Measurements from ENCODE around the gene ENOX2.

Gene ENOX2

DNA sequence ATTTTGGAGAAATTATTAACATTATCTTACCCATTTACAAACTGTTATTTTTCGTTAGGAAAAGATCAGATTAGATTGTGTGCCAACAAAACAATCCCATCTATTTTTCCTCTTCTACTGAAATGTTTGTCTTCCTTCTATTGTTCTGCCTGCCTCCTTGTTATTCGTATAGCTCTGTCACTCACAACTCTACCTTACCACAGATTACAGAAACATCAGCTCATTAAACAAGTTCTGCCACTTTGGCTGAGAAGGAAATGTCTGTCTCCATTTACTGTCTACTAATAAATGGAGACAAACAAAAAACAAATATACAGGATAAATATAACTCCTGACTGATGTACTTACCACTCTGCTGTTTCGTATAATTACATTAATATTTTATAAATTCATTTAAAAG is 211.4 kb downstream of the ENOX2 start:
- no peak for FAIRE-seq

DNA sequence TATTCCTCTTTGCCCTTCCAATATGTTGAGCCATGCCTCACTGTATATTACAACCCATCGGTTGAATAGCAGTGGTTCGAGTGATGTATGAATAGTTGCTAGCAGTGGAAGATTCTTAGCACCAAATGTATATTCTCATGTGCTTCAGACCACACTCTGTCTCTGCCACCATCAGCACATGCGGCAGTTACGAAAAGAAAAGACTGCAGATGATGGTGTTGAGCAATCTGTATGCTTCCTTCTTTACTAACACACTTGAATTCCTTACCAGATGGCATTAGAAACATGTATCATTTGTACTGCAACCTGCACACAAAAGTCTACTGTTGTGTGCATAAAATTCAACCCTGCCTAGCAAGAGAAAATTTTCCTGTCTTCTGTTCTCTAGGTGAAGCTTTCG is 214.6 kb downstream of the ENOX2 start:
- FAIRE-seq: no peak

DNA sequence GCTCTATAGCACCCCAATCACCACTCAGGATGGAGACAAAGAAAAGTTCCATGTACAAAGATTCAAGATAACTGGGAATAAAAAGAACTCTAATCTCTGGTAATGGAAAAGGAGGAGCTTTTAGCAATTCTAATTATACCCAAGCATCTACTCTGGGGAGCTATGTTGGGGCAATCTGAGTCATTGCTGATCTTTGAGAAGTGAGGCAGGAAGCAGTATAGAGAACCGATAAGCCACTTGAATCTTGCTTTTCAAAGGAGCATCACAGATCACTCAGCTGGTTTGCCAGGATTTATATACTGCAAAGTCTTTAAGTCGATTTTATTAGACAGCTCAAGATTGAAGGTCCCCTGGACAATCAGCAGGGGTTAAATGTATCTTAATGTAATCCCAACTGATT is 220.0 kb downstream of the ENOX2 start:
- FAIRE-seq: no peak

DNA sequence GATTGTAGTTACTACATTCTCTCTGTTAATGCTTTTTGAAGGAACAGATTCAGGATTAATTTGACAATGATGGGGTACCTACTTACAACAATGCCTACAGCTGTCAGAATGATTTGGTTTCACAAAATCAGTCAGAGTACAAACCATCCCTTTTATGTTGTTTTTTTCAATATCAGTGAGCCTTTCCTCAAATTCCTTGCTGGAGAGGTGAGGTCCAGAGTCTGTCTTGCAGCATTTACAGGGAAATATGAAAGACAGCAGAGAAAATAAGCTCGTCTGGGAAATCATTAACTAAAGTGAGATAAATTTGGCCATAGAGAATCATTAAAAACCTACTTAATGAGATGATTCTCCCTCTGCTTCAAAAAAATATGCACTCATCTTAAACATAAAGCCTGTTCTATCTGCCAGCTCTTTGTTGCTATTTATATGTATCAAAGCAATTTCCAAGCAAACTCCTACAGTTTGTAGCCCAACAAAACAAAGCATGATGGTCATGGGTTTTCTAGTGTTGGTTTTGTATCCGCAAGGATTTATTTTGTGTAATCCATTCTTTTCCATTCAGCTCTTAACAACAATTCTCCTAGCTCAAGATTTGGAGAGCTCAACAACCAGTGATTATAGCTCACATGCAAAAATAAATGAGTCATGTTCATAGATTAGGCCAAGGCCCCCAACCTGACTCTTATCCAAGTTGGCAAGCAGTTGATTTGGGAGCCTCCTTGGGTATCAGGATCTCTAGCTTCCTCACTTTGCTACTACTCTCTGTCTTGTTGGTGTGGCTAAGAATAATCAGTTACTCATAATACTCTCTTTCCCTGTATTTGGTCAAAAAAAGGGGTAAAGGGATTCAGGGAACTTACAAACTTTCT is 222.6 kb downstream of the ENOX2 start:
- no peak for FAIRE-seq

DNA sequence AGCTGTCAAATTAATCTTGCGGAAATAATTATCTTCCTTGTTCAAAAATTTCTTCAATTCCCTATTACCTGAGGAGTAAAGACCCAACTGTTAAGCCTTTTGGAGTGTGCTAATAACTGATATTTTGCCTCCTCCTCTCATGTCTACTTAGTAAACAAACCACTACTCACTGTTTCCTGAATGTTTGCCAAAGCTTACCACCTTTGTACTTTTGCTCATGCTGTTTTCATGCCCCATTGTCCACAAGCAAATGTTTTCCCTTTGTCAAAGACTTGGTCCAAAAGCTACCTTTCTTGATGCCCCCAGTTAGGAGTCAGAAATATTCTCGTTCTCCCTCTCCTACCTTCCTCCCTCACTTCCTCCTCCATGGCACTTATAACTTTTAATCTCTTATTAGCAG is 226.1 kb downstream of the ENOX2 start:
- no peak for FAIRE-seq

DNA sequence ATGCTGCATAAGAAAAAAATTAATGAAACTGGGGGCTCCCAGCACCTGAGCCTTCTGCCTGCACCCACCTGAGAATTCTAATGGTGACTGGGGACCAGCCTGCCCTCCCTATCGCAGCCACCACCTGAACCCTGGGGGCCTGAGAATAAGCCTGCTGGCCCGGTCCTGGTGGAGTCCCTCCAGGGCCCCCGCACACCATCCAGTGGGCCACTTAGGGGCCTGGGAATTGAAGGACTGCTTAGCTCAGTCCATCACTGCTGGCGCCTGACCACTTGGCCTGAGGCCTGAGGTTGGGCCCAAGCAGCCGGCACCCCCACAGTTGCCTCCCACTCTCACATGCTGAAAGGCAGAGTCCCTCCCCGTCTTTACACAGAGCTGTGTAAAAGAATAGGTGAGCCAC is 230.8 kb downstream of the ENOX2 start:
- no peak for FAIRE-seq

- FAIRE-seq: no peak
Observed at GRCh38 chrX:130669233-130669632, 233.8 kb downstream of the ENOX2 start.

DNA sequence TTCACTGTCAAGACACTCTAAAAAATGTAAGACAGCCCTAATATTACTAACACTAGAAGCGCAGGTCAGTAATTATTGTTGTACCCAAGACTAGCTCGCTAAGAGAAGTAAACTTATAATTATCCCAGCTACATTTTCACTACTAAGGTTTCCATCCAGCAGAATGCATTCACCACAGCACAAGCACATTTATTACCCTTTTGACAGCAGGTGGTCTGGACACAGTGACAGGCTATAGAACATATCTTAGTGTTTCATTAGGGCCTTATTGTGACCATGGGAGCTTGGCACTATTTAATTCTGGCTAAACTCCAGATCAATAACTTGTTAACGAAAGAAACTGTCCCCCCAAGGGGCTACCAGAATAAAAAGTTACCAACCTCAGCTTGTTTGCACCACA is 237.7 kb downstream of the ENOX2 start:
- FAIRE-seq: no peak

DNA sequence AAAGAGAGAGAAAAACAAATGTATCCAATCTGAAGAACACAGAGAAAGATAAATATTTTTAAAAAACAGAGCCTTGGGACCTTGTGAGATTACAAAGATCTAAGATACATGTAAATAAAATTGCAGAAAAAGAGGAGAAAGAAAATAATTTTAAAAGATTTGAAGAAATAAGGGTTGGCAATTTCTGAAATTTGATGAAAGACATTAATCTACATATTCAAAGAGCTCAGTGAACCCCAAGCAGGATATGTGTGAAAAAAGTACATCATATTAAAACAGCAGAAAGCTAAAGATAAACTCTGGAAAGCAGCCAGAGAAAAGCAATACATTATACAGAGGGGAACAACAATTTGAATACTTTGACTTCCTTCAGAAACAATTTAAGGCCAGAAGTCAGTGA is 244.7 kb downstream of the ENOX2 start:
- FAIRE-seq: no peak

DNA sequence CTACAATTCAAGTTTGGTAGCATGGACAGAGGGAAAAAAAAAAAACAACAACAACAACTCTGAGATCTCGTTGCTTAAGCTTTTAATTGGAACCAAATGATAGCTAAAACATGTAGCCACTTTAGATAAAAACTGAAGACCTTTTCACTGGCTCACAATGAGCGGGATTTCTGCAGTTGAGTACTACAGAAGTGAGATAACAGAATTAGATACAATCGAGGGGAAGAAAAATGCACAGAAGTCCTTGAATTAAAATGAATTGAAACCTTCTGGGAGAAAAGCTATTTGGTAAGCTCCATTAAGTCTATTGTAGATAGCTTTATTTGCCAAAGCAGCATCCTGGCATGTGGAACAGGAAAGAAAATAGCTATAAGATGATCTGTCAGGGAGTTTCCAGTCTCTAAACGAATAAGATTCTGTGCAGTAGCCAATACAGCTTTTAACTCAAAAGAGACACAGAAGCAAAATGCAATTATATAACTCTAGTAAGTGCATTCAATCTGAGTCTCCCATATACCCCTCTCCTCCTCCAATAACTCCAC is 248.5 kb downstream of the ENOX2 start:
- no peak for FAIRE-seq

- FAIRE-seq: no peak
Observed at GRCh38 chrX:130652824-130653578, 250.0 kb downstream of the ENOX2 start.

GRCh38 chrX:130649738-130650137 is 253.3 kb downstream of the ENOX2 start:
- no peak for FAIRE-seq

DNA sequence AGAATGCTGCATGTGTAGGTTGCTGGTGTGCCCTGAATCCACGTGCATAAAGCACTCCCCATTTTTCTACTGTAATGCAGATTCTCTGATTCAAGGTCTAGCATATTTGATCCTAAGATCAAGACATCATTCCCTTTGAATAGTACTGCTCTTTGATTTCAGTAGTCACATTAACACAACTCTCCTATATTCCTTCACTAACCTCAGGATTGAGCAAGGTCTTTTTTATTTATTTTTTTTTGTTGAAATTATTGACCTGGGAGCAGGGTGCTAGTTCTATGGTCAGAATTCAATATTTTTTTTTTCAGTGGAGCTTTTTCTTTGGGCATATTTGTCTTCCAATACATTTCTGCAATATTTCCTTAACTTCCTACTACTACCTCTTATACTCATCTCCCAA is 255.5 kb downstream of the ENOX2 start:
- no peak for FAIRE-seq

GRCh38 chrX:130645955-130646583 is 256.9 kb downstream of the ENOX2 start:
- FAIRE-seq: no peak

GRCh38 chrX:130637591-130637990 is 265.4 kb downstream of the ENOX2 start:
- FAIRE-seq: no peak

DNA sequence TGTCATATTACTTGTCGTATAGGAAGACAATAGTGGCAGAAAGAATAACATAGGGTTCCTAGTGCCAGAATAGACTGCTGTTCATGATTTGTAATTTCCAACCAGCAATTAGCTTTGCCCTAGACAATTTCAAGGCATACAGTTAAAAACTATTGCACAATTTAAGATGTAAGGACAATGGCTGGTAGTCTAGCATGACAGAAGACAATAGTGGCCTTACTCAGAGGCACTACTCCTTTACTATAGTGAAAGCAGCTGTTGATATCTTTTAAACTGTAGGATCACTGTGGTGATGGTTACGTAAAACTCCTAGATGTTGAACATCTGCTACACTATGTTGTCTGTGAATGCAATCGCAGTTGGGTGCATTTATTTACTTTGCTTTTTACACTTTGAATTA is 266.7 kb downstream of the ENOX2 start:
- FAIRE-seq: no peak

DNA sequence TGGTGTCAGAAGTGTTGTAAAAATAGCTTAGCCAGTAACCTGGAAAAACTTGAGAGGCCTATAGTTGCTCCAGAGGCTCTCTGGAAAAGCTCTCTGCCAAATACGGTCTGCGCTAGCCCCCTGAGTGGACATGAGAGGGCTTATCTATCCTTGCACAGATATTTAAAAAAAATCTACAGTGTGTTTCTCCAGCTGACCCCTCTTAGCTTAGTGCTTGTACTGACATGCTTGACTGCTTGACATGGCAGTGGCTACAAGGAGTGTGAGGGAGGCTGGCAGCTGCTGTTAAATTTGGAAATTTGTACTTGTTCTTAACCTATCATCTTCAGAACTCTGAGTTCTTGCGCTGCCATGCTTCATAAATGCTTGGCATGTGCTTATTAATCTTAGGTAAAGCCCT is 272.0 kb downstream of the ENOX2 start:
- FAIRE-seq: no peak

DNA sequence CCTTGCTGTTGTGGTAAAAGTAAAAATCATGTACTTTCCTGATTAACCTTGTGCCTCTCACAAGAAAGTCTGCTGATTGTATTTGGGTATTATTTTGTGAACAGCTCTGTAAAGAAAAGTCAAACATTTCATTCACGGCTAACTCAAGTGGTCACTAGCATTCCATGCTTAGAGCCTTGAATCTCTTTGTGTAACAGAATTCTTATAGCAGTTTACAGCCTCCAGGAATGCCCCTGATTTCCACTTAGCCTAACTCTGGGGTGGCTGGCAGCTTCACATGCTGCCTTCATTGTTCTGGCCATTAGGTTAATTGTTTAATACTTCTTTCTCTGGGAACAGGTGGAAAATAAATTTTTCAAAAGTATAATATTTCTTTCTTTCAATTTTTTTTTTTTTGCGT is 274.5 kb downstream of the ENOX2 start:
- FAIRE-seq: no peak

DNA sequence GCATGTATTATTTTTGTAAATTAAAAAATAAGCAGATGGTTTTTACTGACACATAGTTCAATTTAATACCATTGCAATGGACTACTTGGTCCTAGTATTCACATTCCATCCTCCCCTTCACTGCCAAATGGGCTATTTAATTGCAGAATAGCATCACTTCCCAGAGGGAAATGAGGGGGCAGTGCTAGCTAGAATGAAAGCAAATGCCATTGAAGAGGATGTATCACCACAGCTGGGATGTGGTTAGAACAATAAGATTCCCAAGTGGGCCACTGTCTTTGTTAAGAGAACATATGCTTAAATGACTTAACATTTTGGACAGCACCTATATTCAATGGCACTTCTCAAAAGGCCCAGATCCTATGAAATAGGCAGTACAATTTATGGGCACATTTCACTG is 276.5 kb downstream of the ENOX2 start:
- no peak for FAIRE-seq

GRCh38 chrX:130625386-130625785 is 277.6 kb downstream of the ENOX2 start:
- no peak for FAIRE-seq

- no peak for FAIRE-seq
Observed at GRCh38 chrX:130623518-130623917, 279.5 kb downstream of the ENOX2 start.

- no peak for FAIRE-seq
Observed at GRCh38 chrX:130615941-130616340, 287.1 kb downstream of the ENOX2 start.

GRCh38 chrX:130607431-130607830 is 295.6 kb downstream of the ENOX2 start:
- FAIRE-seq: no peak

DNA sequence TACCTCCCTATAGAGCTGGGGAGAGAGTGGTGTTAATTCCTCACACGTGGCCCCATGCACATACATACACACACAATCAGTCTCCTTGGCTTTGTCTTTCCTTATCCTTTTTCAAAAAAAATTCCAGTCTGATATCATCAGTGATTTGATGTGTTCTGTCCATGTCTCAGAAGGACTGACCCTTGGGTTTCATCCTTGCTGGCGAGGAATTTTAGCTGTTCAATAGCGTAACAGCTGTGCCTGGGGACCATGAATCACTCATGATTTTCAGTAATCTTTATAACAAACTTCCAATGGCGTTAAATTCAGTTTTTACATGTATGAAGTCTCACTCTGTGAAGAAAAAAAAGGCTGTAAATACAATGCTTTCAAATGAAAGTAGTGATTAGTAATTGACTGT is 296.6 kb downstream of the ENOX2 start:
- FAIRE-seq: no peak

Measured in A204.1 (cell line).